HCT116 (cell line): ENCODE measurements around the gene GPR26.

Experiments
- CEBPB ChIP-seq: IDR thresholded peaks from 2 replicates; pipeline ENCODE4 v1.6.1; 2012; ENCODE audit warnings: low read depth
- CTCF ChIP-seq, 3 experiments: fragments of 200-600 bp in 1 of 3; sonication (generic) in 1 of 3; IDR thresholded peaks in 2 of 3; conservative IDR thresholded peaks in 1 of 3; 2 replicates each; pipeline ENCODE4 v1.5.1; 2012 to 2017; ENCODE audit warnings: low read depth in 2 of 3, low read length in 2 of 3, antibody characterized with exemption in 1 of 3, borderline replicate concordance in 1 of 3, control low read depth in 1 of 3, mild to moderate bottlenecking in 1 of 3, mixed read lengths in 1 of 3, mixed run types in 1 of 3, moderate library complexity in 1 of 3; ENCODE audit not compliant: insufficient read depth in 1 of 3
- EZH2phosphoT487 ChIP-seq: fragments of 200-600 bp; IDR thresholded peaks from 2 replicates; pipeline ENCODE4 v1.6.1; 2018; ENCODE audit warnings: antibody characterized with exemption, borderline replicate concordance
- POLR2A ChIP-seq: IDR thresholded peaks from 2 replicates; pipeline ENCODE4 v1.7.0; 2011; ENCODE audit warnings: borderline replicate concordance; ENCODE audit not compliant: insufficient read depth, insufficient read length; ENCODE audit errors: extremely low read depth
- TF ChIP-seq, protein P1 (sequence below): IDR thresholded peaks from 2 replicates; pipeline ENCODE4 v1.6.1; 2012

DNA sequence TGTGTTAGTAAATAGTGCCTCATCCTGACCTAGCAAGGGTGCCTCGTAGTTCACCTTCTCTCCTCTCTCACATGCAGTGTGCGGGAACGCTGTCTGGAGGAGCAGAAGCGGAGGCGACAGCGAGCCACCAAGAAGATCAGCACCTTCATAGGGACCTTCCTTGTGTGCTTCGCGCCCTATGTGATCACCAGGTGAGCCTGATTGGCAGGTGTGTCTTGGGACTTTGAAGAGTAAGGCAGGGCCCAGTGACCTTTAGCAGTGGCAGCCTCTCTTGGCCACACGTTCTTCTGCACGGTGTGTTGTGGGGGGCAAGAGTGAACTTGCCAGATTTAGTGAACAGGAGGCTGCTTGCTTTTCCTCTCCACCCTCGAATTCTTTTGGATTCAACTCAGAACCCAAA is 8.6 kb downstream of the GPR26 start:
- no peak for TF ChIP-seq CTCF (IDR thresholded peaks at IDR 0.05 in 2 of 3, conservative IDR thresholded peaks at IDR 0.05 in 1 of 3; ENCODE audit: borderline replicate concordance in 1 of 3, insufficient read depth in 1 of 3, low read depth in 2 of 3, low read length in 2 of 3)
- TF ChIP-seq EZH2phosphoT487: no peak
- TF ChIP-seq, protein P1, sequence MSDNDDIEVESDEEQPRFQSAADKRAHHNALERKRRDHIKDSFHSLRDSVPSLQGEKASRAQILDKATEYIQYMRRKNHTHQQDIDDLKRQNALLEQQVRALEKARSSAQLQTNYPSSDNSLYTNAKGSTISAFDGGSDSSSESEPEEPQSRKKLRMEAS: no peak
- TF ChIP-seq POLR2A: no peak
- TF ChIP-seq CEBPB: no peak
